ENCODE results near the gene ZP2. TPM values are rescaled to one million over a fixed set of nuclear protein-coding genes. Genes with fewer than 3 reads are reported as not detected.
"Not testable (repeated sequence)": the region's sequence is repeated elsewhere in the genome, so short reads cannot be mapped to it uniquely, and the experiment has no call there.

ZP2 gene
- total RNA-seq, 1 donor from 2014 or later = not detected

- TF ChIP-seq CTCF (IDR thresholded peaks at IDR 0.05) = no peak
- Mint-ChIP-seq H3K4me1 (ENCODE audit: unreplicated experiment) (no peaks in the 10 kb centered on the region), H3K9me3 (ENCODE audit: unreplicated experiment) (no peaks in the 10 kb centered on the region), H3K36me3 (ENCODE audit: unreplicated experiment) (peaks cover 28% of the 10 kb centered on the region), H3K4me3 (ENCODE audit: unreplicated experiment) (no peak overlapping the region), H3K27ac (ENCODE audit: unreplicated experiment) (no peak overlapping the region), H3K27me3 (ENCODE audit: unreplicated experiment) (no peaks in the 10 kb centered on the region)
- DNase-seq (ENCODE audit: extremely low spot score, unreplicated experiment) = no peak
Measured at GRCh38 chr16:21179126-21179982, 32.0 kb downstream of the ZP2 start.

- no peak for DNase-seq (ENCODE audit: extremely low spot score, unreplicated experiment)
- H3K9me3 Mint-ChIP-seq (ENCODE audit: unreplicated experiment) = no peaks in the 10 kb centered on the region
- H3K27me3 Mint-ChIP-seq (ENCODE audit: unreplicated experiment) = no peaks in the 10 kb centered on the region
- no peak overlapping the region for H3K27ac Mint-ChIP-seq (ENCODE audit: unreplicated experiment)
- H3K4me1 Mint-ChIP-seq (ENCODE audit: unreplicated experiment) = no peaks in the 10 kb centered on the region
- H3K36me3 Mint-ChIP-seq (ENCODE audit: unreplicated experiment) = peaks cover 33% of the 10 kb centered on the region
- H3K4me3 Mint-ChIP-seq (ENCODE audit: unreplicated experiment) = no peak overlapping the region
- no peak for TF ChIP-seq CTCF (IDR thresholded peaks at IDR 0.05)
Measured at GRCh38 chr16:21175397-21175796, 36.0 kb downstream of the ZP2 start.

- no peak for DNase-seq (ENCODE audit: extremely low spot score, unreplicated experiment)
- Mint-ChIP-seq H3K9me3 (ENCODE audit: unreplicated experiment) (no peaks in the 10 kb centered on the region), H3K27me3 (ENCODE audit: unreplicated experiment) (no peaks in the 10 kb centered on the region), H3K4me3 (ENCODE audit: unreplicated experiment) (no peak overlapping the region), H3K4me1 (ENCODE audit: unreplicated experiment) (no peaks in the 10 kb centered on the region), H3K27ac (ENCODE audit: unreplicated experiment) (no peak overlapping the region), H3K36me3 (ENCODE audit: unreplicated experiment) (peaks cover 25% of the 10 kb centered on the region)
- TF ChIP-seq CTCF (IDR thresholded peaks at IDR 0.05) = no peak
Measured at GRCh38 chr16:21172650-21173049, 38.7 kb downstream of the ZP2 start.

GRCh38 chr16:21170116-21170515 is 41.3 kb downstream of the ZP2 start:
- peaks cover 29% of the 10 kb centered on the region for H3K36me3 Mint-ChIP-seq (ENCODE audit: unreplicated experiment)
- H3K27me3 Mint-ChIP-seq (ENCODE audit: unreplicated experiment); H3K4me1 Mint-ChIP-seq (ENCODE audit: unreplicated experiment); H3K9me3 Mint-ChIP-seq (ENCODE audit: unreplicated experiment); DNase-seq (ENCODE audit: extremely low spot score, unreplicated experiment); H3K27ac Mint-ChIP-seq (ENCODE audit: unreplicated experiment); H3K4me3 Mint-ChIP-seq (ENCODE audit: unreplicated experiment): not testable (repeated sequence)

- Mint-ChIP-seq H3K27me3 (ENCODE audit: unreplicated experiment) (no peaks in the 10 kb centered on the region), H3K27ac (ENCODE audit: unreplicated experiment) (no peak overlapping the region), H3K36me3 (ENCODE audit: unreplicated experiment) (peaks cover 31% of the 10 kb centered on the region), H3K9me3 (ENCODE audit: unreplicated experiment) (no peaks in the 10 kb centered on the region), H3K4me1 (ENCODE audit: unreplicated experiment) (peaks cover 4% of the 10 kb centered on the region), H3K4me3 (ENCODE audit: unreplicated experiment) (no peak overlapping the region)
- no peak for DNase-seq (ENCODE audit: extremely low spot score, unreplicated experiment)
- TF ChIP-seq CTCF (IDR thresholded peaks at IDR 0.05) = no peak
Measured at GRCh38 chr16:21169249-21169981, 42.0 kb downstream of the ZP2 start.

All from osteocyte (in vitro differentiated cells).